ENCODE measurements around the gene PTTG1.
A peak's percentile ranks its signal among the peaks of the same experiment; 100 is the strongest.
"Not testable (repeated sequence)": the region's sequence is repeated elsewhere in the genome, so short reads cannot be mapped to it uniquely, and the experiment has no call there.

The PTTG1 gene

GRCh38 chr5:160427607-160428006, 6.0 kb downstream of the PTTG1 start:
- DNase-seq, result no peak

DNA sequence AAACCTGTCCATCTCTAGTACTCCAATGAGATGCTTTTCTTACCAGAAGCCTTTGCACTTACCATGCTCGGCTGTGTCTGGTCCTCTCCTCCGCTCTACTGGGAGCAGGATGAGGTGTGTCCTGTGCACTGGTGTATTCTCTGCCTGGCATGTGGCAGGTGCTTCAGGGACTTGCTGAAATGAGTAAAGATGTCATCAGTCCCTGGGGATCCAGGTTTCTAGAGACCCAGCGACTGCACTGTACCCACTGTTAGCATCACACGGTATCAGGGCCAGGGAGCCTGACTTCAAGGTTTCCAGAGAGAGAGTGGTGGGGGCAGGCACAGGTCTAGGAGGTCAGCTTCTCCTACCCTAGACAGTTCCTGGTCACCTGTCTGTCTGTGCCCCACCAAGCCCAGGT, 10.5 kb downstream of the PTTG1 start:
- no peak for DNase-seq

- DNase-seq, result no peak
Measured at GRCh38 chr5:160432787-160433186, 11.1 kb downstream of the PTTG1 start.

DNA sequence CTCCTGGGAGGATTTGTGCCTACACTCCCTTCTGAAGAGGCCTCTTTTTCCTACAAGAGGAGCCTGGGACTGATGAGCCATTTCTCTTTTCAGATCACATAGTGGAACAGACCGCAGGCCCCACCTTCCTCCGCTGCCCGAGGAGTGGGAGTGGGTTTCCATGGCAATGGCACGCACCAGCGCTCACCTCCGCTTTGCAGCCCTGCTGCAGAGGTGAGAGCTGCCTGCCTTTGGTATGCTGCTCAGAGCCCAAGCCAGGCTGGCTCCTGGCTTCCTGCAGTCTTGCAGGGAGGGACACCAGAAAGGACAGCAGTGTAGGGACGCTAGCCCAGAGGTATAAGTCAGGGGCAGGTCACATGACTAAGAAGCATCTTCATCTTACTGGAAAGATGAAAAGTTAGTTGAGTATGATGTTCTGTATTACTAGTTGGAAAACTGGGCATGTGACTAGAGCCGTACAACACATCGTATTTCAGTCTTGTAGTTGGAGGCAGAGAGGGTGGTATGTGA, 12.4 kb downstream of the PTTG1 start:
- DNase-seq, result no peak

DNA sequence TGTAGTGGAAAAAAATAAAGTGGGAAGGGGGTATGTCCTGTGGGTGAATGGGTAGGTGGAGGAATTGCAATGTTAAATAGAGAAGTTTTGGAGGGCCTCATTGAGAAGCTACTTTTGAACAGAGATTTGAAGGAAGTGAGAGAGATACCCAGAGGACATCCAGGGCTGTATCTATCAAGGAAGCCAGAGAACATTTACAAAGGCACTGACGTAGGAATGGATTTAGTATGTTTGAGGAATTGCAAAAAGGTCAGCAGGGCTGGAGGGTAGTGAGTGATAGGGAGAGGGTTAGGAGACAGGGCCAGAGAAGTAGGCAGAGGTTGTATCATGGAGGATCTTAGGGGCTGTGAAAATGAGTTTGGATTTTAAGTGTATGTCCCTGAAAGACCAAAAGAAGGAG, 13.9 kb downstream of the PTTG1 start:
- no peak for DNase-seq

DNA sequence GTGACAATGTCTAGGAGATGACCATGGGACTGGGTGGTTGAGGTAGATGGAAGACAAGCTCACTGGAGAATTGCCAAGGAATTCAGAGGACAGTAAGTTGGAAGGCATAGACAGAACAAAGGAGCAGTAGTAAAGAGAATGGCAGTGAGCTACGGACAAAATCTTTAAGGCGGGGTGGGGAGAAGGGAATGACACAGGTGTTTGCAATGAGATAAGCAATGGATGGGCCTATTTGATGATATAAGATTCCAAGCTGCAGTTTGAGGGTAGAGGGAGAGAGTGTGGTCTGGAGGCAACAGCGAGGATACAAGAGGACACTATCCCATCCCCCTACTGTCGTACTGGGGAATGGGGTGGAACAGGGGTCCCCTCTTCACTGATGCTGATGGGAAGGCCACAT, 14.4 kb downstream of the PTTG1 start:
- no peak for DNase-seq

DNA sequence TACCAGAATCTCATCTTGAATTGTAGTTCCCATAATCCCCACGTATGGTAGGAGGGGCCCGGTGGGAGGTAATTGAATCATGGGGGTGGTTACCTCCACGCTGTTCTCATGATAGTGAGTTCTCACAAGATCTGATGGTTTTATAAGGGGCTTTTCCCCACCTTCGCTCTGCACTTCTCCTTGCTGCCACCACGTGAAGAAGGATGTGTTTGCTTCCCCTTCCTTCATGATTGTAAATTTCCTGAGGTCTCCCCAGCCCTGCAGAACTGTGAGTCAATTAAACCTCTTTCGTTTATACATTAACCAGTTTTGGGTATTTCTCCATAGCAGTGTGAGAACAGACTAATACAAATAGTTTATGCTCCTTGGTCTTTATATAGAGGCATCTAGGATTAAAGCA, 15.0 kb downstream of the PTTG1 start:
- DNase-seq, result not testable (repeated sequence)

GRCh38 chr5:160437271-160437670, 15.6 kb downstream of the PTTG1 start:
- DNase-seq, result no peak

GRCh38 chr5:160438316-160439204, 16.9 kb downstream of the PTTG1 start:
- DNase-seq, result no peak

DNA sequence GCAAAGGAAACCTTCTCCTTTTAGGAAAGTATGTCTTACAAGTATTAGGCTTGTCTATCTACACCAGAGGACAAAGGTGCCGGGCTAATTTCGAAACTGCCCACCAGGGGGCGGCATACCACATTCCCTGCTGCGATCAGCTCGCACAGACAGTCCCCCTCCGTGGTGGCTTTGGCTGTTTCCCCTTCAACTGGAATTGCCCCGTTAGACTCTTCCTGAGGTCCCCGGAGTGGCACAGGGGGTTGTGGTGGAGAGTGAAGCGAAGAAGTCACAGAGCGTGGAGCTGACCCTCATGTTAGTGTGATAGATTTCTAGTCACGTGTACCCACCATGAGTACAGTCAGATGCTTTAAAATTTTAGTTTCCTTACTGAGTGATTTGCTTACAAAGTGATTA, 17.5 kb downstream of the PTTG1 start:
- DNase-seq, result peak; percentile 14

GRCh38 chr5:160441311-160441781, 19.7 kb downstream of the PTTG1 start:
- no peak for DNase-seq

GRCh38 chr5:160442824-160443431, 21.3 kb downstream of the PTTG1 start:
- DNase-seq, result no peak

GRCh38 chr5:160444407-160444806, 22.8 kb downstream of the PTTG1 start:
- no peak for DNase-seq

DNA sequence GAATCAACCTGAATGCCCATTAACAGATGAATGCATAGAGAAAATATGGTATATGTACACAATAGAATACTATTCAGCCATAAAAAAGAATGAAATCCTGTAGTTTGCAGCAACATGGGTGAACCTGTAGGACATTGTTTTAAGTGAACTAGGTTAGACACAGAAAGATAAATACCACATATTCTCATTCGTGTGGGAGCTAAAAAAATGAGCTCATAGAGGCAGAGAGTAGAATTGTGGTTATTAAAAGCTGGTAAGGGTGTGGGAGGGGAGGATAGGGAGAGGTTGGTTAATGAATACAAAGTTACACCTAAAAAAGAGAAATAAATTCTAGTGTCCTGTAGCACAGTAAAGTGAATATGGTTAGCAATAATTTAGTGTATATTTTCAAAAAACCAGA, 23.5 kb downstream of the PTTG1 start:
- DNase-seq, result no peak

- no peak for DNase-seq
Measured at GRCh38 chr5:160445751-160446150, 24.1 kb downstream of the PTTG1 start.

GRCh38 chr5:160448886-160449285, 27.2 kb downstream of the PTTG1 start:
- DNase-seq, result no peak

- no peak for DNase-seq
Measured at GRCh38 chr5:160449458-160449857, 27.8 kb downstream of the PTTG1 start.

DNA sequence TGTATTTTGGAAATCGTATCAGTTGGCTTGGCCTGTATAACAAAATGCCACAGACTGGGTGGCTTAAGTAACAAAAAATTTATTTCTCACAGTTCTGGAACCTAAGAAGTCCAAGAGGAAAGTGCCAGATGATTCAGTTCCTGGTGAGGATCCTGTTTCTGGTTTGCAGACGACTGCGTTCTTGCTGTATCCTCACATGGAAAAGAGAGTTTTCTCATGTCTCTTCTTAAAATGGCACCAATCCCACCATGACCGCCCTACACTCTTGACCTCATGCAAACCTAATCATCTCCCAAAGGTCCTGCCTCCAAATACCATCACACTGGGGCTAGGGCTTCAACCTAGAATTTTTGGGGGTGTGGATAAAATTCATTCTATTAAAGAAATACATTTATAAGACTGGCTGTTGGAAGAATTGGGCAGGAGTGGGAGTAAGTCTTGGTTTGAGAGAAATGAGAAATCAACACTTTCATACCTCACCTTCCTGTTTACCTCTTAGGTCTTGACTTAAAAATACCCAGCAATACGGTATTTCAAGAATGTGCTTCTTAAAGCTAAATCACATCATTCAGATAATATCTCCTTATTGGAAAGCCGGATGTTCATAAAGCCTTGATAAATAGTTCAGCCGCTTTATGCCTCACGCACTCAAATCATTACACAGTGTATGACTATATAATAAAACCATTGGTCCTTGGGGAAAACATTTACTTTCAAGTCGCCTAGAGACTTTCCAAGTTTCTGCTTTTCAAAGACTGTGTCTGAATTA, 28.7 kb downstream of the PTTG1 start:
- no peak for DNase-seq

DNA sequence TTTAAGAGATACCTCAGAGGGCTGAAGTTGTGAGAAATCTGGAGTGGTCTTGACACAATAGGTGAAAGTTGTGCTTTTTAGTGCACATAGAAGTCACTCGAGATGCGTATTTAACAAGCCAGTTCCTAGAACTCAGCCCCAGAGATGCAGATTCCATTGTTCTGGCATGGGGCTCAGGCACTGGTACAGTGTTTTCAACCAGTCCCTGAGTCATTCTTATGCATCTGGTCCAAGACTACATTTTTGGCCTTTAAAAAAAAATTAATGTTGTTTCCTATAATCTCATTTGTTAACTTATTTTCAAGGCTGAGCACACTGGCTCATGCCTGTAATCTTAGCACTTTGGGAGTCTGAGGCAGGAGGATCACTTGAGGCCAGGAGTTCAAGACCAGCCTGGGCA, 29.6 kb downstream of the PTTG1 start:
- DNase-seq, result no peak

DNA sequence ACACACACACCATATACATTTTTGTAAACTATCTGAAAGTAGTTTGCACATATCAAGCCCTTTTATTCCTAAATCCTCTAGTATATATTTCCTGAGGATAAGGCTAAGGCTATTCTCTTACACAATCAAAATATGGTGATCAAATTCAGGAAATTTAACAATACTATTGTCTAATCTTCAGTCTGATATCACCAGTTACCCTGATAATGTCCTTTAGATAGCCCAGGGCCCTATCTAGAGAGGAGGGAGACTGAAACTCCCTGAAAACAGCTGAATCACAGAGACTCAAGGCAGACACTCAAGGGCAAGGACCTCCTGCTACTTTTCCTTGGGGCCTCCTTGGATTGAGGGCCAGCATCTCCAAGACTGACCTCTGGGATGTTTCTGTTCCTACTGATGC, 30.4 kb downstream of the PTTG1 start:
- DNase-seq, result no peak

DNA sequence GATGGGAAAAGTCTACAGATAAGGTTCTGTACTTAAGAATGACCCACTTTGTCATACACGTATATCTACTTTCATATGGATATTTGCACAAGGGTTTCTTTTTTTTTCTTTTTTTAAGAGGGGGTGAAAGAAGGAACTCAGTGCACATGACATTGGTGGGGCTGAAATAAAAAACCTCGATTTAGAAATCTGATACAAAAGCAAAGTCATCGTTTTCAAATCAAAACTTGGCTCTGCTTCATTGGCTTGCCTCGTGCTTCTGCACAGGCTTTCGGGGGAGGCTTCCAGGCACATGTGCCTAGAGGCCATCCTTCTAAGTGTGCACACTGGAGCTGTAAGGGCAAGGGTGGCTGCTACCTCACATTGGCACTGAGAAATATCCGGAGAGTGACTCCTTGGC, 31.1 kb downstream of the PTTG1 start:
- DNase-seq, result no peak

GRCh38 chr5:160453751-160454150, 32.1 kb downstream of the PTTG1 start:
- DNase-seq, result no peak

DNA sequence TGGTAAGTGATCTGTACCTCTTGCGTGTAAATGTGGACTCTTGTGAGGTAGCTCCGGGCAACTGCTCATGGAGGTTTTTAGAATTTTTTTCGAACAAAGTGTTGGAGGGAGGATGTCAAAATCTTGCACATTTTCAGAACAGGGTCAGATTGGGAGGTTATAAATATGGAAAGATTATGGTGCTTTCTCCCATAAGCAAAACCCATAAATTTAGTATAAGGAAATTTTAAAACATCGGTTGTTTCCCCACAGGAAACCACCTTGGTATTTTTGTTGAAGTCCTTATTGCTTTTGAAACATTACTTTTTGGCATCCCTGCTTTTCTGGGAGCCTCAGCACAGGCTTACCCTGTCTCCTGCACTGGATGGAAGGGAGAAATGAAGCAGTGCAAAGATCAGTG, 33.9 kb downstream of the PTTG1 start:
- DNase-seq, result no peak
